ENCODE results near the gene ANKRD44.

DNA sequence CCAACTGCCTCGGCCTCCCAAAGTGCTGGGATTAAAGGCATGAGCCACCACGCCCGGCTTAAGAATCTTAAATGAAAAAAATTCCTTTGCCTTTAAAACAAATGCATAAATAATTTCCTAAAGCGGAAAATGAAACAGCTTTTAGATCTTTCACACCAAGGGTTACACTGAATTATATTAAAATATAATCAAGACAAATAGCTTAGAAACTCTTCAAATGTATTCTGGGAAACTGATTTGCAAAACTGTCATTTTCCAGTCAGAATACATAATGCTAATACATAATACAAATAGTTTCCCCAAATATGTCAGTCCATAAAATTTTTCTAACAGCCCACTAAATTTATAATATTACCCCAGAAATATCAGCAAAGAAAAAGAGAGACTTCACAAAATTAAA, 315.8 kb downstream of the ANKRD44 start:
- no peak for TF ChIP-seq POLR2A (IDR thresholded peaks at IDR 0.05)
- TF ChIP-seq CTCF (IDR thresholded peaks at IDR 0.05) = no peak
- TF ChIP-seq POLR2AphosphoS5 (IDR thresholded peaks at IDR 0.05) = no peak
- no peak for TF ChIP-seq EP300 (IDR thresholded peaks at IDR 0.05)

Measured in gastroesophageal sphincter (tissue), 3 donors.